ENCODE measurements around the gene PSG11. TPM values are rescaled to one million over a fixed set of nuclear protein-coding genes. Genes with fewer than 3 reads are reported as not detected.
"Not testable (repeated sequence)": the region's sequence is repeated elsewhere in the genome, so short reads cannot be mapped to it uniquely, and the experiment has no call there.

Gene PSG11
- total and polyA plus RNA-seq, 9 donors, result not detected

GRCh38 chr19:43028866-43029265 is 2.6 kb upstream of the PSG11 start:
- DNase-seq, result no peak
- intact Hi-C loops (cut with DNase I), result no loop called here
- Histone ChIP-seq H3K27me3 (no peaks in the 10 kb centered on the region), H3K36me3 (no peaks in the 10 kb centered on the region), H3K9me3 (no peaks in the 10 kb centered on the region), H3K4me1 (ENCODE audit: insufficient read depth) (no peaks in the 10 kb centered on the region), H3K27ac (no peak overlapping the region), H3K4me3 (no peak overlapping the region)
- 68 to 81% (median 76%) methylated on average over 4 of the region's 4 CpGs for WGBS, 3 donors
- TF ChIP-seq, protein P1, sequence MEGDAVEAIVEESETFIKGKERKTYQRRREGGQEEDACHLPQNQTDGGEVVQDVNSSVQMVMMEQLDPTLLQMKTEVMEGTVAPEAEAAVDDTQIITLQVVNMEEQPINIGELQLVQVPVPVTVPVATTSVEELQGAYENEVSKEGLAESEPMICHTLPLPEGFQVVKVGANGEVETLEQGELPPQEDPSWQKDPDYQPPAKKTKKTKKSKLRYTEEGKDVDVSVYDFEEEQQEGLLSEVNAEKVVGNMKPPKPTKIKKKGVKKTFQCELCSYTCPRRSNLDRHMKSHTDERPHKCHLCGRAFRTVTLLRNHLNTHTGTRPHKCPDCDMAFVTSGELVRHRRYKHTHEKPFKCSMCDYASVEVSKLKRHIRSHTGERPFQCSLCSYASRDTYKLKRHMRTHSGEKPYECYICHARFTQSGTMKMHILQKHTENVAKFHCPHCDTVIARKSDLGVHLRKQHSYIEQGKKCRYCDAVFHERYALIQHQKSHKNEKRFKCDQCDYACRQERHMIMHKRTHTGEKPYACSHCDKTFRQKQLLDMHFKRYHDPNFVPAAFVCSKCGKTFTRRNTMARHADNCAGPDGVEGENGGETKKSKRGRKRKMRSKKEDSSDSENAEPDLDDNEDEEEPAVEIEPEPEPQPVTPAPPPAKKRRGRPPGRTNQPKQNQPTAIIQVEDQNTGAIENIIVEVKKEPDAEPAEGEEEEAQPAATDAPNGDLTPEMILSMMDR (IDR thresholded peaks at IDR 0.05), result no peak
- TF ChIP-seq EP300 (IDR thresholded peaks at IDR 0.05) (no peak), POLR2A (IDR thresholded peaks at IDR 0.05) (no peak)

- H3K27me3 ChIP-seq; H3K27ac ChIP-seq; DNase-seq; H3K4me1 ChIP-seq (ENCODE audit: insufficient read depth); H3K4me3 ChIP-seq; intact Hi-C loops (cut with DNase I); H3K9me3 ChIP-seq; H3K36me3 ChIP-seq: not testable (repeated sequence)
- 51 to 52% (median 51%) methylated on average over 10 of the region's 10 CpGs for WGBS, 3 donors
Measured at GRCh38 chr19:43027985-43028384, 1.7 kb upstream of the PSG11 start.

- H3K9me3 ChIP-seq; H3K4me1 ChIP-seq (ENCODE audit: insufficient read depth); H3K27me3 ChIP-seq; intact Hi-C loops (cut with DNase I); H3K36me3 ChIP-seq; DNase-seq; H3K4me3 ChIP-seq; H3K27ac ChIP-seq: not testable (repeated sequence)
- 73 to 90% (median 80%) methylated on average over 8 of the region's 8 CpGs for WGBS, 3 donors
Measured at GRCh38 chr19:43027061-43027460, 792 bp upstream of the PSG11 start.

- H3K36me3 ChIP-seq; H3K4me1 ChIP-seq (ENCODE audit: insufficient read depth); H3K27me3 ChIP-seq; H3K4me3 ChIP-seq; H3K9me3 ChIP-seq; DNase-seq; H3K27ac ChIP-seq; intact Hi-C loops (cut with DNase I): not testable (repeated sequence)
- WGBS, 3 donors, result 43 to 59% (median 52%) methylated on average over 4 of the region's 4 CpGs
Measured at GRCh38 chr19:43022098-43022497, 4.2 kb downstream of the PSG11 start.

GRCh38 chr19:43021629-43022028 is 4.6 kb downstream of the PSG11 start:
- H3K4me1 ChIP-seq (ENCODE audit: insufficient read depth); DNase-seq; H3K9me3 ChIP-seq; H3K27ac ChIP-seq; H3K27me3 ChIP-seq; intact Hi-C loops (cut with DNase I); H3K36me3 ChIP-seq; H3K4me3 ChIP-seq: not testable (repeated sequence)
- WGBS, 3 donors, result 64 to 69% (median 67%) methylated on average over 4 of the region's 4 CpGs

DNA sequence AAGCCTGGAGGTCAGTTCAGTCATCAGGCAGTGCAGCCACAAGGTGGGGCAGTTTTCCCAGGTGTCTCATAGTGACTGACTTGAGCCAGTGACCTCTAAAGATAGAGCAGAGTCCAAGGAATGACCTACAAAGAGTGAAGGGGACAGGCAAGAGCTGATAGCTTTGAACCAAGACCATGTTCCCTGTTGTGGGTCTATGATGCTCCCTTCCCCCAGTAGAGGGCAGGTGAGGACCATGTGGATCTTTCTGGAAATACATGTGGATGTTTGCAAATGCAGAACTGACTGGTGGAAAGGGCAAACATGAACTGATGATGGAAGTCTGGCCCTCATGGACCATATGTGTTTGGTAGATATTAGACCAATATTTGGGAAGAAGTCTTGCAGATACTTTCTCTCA is 6.7 kb downstream of the PSG11 start:
- H3K36me3 ChIP-seq; H3K9me3 ChIP-seq; H3K4me3 ChIP-seq; DNase-seq; intact Hi-C loops (cut with DNase I); H3K27me3 ChIP-seq; H3K4me1 ChIP-seq (ENCODE audit: insufficient read depth); H3K27ac ChIP-seq: not testable (repeated sequence)

- 60 to 70% (median 62%) methylated on average over 4 of the region's 4 CpGs for WGBS, 3 donors
- H3K27me3 ChIP-seq; H3K4me3 ChIP-seq; DNase-seq; H3K27ac ChIP-seq; intact Hi-C loops (cut with DNase I); H3K9me3 ChIP-seq; H3K4me1 ChIP-seq (ENCODE audit: insufficient read depth); H3K36me3 ChIP-seq: not testable (repeated sequence)
Measured at GRCh38 chr19:43005841-43006240, 20.4 kb downstream of the PSG11 start.

GRCh38 chr19:43004846-43005245 is 21.4 kb downstream of the PSG11 start:
- 20 to 61% (median 26%) methylated on average over 4 of the region's 4 CpGs for WGBS, 3 donors
- H3K4me1 ChIP-seq (ENCODE audit: insufficient read depth); H3K27ac ChIP-seq; H3K36me3 ChIP-seq; DNase-seq; H3K4me3 ChIP-seq; H3K27me3 ChIP-seq; intact Hi-C loops (cut with DNase I); H3K9me3 ChIP-seq: not testable (repeated sequence)

GRCh38 chr19:43003634-43004033 is 22.6 kb downstream of the PSG11 start:
- H3K4me3 ChIP-seq; H3K27me3 ChIP-seq; H3K4me1 ChIP-seq (ENCODE audit: insufficient read depth); H3K27ac ChIP-seq; DNase-seq; H3K36me3 ChIP-seq; intact Hi-C loops (cut with DNase I); H3K9me3 ChIP-seq: not testable (repeated sequence)
- WGBS, 3 donors, result 79 to 96% (median 80%) methylated on average over 1 of the region's 1 CpG

- H3K9me3 ChIP-seq; H3K4me3 ChIP-seq; H3K27me3 ChIP-seq; intact Hi-C loops (cut with DNase I); DNase-seq; H3K4me1 ChIP-seq (ENCODE audit: insufficient read depth); H3K36me3 ChIP-seq; H3K27ac ChIP-seq: not testable (repeated sequence)
- 36 to 52% (median 52%) methylated on average over 2 of the region's 2 CpGs for WGBS, 3 donors
Measured at GRCh38 chr19:43002948-43003347, 23.3 kb downstream of the PSG11 start.

DNA sequence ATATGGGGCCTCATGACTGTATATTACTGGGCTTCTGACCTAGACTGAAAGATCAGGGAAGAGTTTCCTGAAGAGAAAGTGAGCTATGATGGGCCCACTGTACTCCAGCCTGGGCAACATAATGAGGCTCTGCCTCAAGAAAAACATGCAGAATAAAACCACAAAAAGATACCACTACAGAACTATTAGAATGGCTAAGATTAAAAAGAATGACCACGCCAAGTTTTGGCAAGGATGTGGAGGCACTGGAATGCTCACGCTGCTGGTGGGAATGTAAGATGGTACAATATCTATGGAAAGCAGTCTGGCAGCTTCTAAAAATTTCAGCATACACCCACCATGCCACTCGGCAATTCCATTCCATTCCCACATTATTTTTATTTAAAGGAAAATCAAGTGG is 30.1 kb downstream of the PSG11 start:
- H3K27me3 ChIP-seq; H3K4me1 ChIP-seq (ENCODE audit: insufficient read depth); H3K36me3 ChIP-seq; DNase-seq; H3K4me3 ChIP-seq; H3K9me3 ChIP-seq; H3K27ac ChIP-seq; intact Hi-C loops (cut with DNase I): not testable (repeated sequence)
- 79 to 89% (median 85%) methylated on average over 3 of the region's 3 CpGs for WGBS, 3 donors
